Renal cortical epithelial cell (primary cell): Measurements from ENCODE around the gene ING5. TPM values are rescaled to one million over a fixed set of nuclear protein-coding genes. Genes with fewer than 3 reads are reported as not detected.
A peak's percentile ranks its signal among the peaks of the same experiment; 100 is the strongest.

ENCODE experiments used
- DNase-seq: peaks from one replicate; pipeline ENCODE4 v3.0.0-alpha.2; 2011; ENCODE audit warnings: low read depth
- total RNA-seq: library from RNA; depleted of rRNA; stranded (reverse); fragments of >200 nt; gene quantifications from 2 replicates; pipeline ENCODE4 v1.2.3, GENCODE V29; 2014

The ING5 gene
- total RNA-seq, 1 donor from 2014 or later = 22.7 TPM

DNA sequence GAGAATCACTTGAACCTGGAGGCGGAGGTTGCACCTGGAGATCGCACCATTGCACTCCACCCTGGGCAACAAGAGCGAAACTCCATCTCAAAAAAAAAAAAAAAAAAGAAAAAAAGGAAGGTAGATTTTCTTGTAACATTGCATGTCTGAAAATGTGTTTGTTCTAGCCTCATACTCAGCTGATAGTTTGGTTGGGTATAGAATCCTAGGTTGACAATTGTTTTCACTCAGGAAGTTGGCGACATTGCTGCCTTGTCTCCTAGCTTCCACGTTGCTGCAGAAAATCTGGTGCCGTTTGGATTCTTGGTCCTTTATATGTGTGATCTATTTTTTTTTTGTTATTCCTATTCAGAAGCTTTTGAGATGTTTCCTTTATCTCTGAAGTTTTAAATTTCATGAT is 4.7 kb downstream of the ING5 start:
- DNase-seq = no peak

DNA sequence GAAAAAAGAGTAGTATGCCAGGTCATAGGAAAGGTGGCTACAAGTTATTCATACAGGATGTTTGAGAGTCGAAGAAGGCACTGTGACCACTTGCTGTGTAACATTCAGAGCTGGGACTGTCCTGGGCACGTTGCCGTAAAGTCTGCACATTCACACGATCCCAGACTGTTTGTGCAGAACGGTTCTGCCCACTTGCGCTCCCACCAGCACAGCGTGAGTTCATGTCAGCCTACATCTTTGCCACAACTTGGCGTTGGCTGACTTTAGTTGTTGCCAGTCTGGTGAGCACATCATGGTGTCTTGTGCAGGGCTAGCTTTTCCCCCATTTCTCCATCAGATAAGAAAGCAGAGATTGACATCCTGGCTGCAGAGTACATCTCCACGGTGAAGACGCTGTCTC is 7.0 kb downstream of the ING5 start:
- DNase-seq = no peak

DNA sequence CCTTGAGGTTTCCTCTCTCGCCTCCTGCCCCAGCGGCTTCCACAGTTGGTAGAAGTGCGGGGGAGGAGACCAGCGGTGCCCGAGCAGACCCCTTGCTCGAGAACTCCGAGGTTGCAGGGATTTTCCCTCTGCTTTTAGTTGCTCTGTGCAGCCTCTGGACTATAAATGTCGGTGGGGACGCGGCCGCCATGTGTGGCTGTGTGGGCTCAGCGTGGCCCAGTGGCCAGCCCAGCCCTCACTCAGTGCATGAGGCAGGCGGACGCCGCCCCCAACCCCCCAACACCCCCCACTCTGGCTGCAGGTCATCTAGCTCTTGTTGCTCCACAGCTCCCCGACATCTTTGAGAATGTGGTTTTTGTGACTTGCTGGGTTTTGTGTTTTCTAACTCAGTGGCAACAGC is 17.3 kb downstream of the ING5 start:
- no peak for DNase-seq

GRCh38 chr2:241720099-241720498 is 18.3 kb downstream of the ING5 start:
- DNase-seq = no peak

- no peak for DNase-seq
Observed at GRCh38 chr2:241720560-241720959, 18.7 kb downstream of the ING5 start.

DNA sequence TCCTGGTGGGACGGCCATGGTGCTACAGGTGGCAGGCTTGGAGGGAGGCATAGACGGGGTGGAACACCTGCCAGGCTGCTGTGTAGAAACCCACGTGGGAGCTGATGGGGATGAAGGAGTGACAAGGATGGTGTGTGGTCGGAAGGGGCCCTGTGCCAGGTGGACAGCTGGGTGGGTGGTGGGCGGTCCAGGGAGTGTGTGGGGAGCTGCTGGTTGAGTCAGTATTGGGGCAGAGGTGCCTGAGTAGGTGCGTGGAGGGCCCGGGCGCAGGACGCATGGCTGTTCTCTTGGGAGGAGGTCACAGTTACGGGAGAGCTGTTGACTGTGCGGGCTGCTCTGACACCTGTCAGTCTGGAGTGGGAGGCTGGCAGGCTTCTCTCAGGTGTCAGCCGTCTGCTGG is 20.0 kb downstream of the ING5 start:
- DNase-seq = no peak

- DNase-seq = no peak
Observed at GRCh38 chr2:241722896-241723454, 21.1 kb downstream of the ING5 start.

DNA sequence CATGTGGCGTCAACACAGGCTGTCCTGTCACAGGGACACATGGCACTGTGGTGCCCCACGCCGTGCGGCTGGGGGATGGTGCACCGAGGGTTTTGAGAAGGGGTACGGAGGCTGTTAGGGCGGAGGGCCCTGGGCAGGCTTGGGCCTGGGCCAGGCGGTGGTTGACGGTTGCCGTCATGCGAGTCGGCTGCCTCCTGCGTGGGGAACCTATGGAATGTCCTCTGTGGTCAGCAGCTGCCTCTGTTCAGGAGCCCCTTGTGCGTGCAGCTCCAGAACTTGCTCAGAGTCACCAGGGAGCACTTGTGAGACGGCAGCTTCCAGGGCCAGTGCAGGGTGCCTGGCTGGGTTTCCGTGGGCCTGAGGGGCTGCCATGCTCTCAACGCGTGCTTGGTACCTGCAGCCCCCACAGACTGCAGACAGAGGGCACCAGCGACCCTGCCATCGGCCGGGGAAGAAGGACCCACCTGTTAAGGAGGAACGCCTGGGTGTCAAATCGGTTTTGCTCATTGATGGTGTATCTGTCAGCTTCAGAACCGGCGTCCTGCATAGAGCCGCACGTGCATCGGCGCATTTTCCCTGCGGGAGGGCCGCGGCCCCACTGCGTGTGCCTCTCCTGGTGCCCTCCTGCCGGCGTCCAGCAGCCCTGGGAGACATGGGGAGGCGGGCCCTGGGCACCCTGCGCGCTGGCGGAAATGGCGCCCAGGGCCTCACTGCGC is 22.6 kb downstream of the ING5 start:
- DNase-seq = no peak

- DNase-seq = no peak
Observed at GRCh38 chr2:241724975-241725870, 23.4 kb downstream of the ING5 start.

DNA sequence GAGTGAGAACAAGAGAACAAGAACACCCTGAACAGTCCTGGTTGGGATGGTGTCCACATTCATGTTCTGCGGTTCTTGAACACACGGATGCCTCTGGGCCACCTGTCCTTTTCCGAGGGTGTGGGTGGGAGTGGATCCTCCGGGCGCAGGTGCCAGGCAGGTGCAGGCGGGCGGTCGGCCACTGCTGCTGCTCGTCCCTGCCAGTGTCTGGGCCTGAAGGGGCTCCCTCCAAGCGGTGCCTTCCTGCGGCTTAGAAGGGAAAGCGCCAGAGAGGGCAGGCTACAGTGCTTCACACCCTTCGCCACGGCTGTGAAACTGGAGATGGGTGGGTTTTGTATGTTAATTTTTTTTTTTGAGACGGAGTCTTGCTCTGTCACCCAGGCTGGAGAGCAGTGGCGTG is 24.6 kb downstream of the ING5 start:
- no peak for DNase-seq

DNA sequence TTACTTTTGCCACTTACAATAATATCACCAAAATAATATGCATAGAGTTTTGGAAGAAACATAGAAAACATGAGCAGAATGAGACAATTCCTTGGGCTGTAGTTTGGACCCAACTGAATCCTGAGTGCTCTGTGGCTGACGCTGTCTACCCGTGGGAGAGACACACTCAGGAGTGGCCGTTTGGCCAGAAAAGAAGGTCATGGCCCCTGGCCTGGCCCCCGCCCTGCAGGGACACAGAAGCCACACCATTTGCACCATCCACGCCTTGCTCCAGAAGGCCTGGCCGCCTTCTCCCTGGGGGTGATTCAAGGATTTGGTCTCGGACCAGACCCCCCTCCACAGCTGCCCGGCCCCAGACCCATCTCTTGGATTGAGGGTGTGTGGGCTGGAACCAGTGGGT is 26.2 kb downstream of the ING5 start:
- no peak for DNase-seq

GRCh38 chr2:241728627-241729026 is 26.8 kb downstream of the ING5 start:
- no peak for DNase-seq

DNA sequence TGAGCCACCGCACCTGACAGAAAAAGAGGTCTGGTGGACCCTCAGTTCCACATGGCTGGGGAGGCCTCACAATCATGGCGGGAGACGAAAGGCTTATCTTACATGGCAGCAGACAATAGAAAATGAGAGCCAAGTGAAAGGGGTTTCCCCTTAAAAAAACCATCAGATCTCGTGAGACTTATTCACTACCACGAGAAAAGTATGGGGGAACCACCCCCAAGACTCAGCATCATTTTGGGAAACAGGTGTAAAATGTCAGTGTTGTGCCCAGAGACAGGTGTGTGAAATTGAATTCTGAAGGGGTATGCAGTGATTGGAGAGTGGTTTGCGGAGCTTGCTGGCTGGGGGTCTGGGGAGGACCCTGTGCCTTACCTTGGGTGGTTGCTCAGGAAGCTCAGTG is 28.0 kb downstream of the ING5 start:
- no peak for DNase-seq

DNA sequence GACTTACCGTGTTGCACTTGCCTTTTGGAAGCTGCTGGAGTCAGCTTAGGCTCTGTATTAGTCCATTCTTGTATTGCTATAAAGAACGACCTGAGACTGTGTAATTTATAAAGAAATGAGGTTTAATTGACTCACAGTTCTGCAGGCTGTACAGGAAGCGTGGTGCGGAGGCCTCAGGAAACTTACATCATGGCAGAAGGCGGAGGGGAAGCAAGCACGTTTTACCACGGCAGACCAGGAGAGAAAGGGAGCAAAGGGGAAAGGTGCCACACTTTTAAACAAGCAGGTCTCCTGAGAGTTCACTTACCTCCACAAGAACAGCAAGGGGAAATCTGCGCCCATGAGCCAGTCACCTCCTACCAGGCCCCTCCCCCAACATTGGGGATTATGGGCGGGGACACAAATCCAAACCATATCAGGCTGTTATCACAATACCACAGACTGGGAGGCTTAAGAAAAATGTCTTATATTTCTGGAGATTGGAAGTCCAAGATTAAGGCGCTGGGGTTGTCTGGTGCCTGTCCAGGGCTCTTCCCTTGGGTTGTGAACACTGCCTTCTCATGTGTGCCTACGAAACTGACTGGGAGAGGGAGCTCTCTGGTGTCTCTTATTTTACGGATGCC is 28.9 kb downstream of the ING5 start:
- no peak for DNase-seq

DNA sequence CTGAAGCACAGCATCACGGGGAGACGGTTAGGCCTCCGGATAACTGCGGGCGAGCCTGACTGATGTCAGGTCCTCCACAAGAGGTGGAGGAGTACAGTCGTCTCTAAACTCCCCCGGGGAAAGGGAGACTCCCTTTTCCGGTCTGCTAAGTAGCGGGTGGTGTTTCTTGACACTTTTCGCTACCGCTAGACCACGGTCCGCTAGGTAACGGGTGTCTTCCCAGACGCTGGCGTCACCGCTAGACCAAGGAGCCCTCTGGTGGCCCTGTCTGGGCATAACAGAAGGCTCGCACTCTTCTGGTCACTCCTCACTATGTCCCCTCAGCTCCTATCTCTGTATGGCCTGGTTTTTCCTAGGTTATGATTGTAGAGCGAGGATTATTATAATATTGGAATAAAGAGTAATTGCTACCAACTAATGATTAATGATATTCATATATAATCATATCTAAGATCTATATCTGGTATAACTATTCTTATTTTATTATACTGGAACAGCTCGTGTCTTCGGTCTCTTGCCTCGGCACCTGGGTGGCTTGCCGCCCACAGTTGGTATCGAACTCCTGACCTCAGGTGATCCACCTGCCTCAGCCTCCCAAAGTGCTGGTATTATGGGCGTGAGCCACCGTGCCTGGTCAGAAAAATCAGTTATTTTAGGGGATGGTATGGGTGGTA is 30.8 kb downstream of the ING5 start:
- DNase-seq = peak; percentile 54

GRCh38 chr2:241733391-241734207 is 31.8 kb downstream of the ING5 start:
- DNase-seq = no peak

- no peak for DNase-seq
Observed at GRCh38 chr2:241734208-241734466, 32.3 kb downstream of the ING5 start.

- DNase-seq = peak; percentile 37
Observed at GRCh38 chr2:241734467-241735208, 32.8 kb downstream of the ING5 start, which contains the start of gene D2HGDH. TSS of gene D2HGDH (plus strand) at chr2:241734630. CDS start at chr2:241735225, 595 bp downstream.

GRCh38 chr2:241736111-241736510 is 34.3 kb downstream of the ING5 start:
- peak; percentile 39 for DNase-seq

GRCh38 chr2:241738040-241738686 is 36.3 kb downstream of the ING5 start:
- no peak for DNase-seq
